HepG2 (cell line): ENCODE results near the gene NFRKB. TPM values are rescaled to one million over a fixed set of nuclear protein-coding genes. Genes with fewer than 3 reads are reported as not detected.

Source experiments
- ATAC-seq: fragments of 200-7000 bp; cut with Tn5 transposase; 3 replicates; pipeline ENCODE4 v1.9.1; 2020; ENCODE audit warnings: mild to moderate bottlenecking, moderate library complexity
- BruUV-seq: library from RNA; stranded (reverse); fragments of 400-500 nt; replicated peaks from 2 replicates; lab custom pipeline; 2021; lab: Mats Ljungman, UMichigan
- CTCF ChIA-PET: fragments of 300-600 bp; formaldehyde crosslinking; extraction: SDS; loops from one replicate; lab custom pipeline; 2021; ENCODE audit warnings: low total read pairs, inconsistent platforms, low intra/inter-chr PET ratio; lab: Yijun Ruan, JAX
- POLR2A ChIA-PET: fragments of 350-600 bp; sonication (Branson Sonifier 250); formaldehyde crosslinking; loops from one replicate; lab custom pipeline; 2020; ENCODE audit warnings: antibody characterized with exemption, inconsistent platforms; lab: Yijun Ruan, JAX
- DNase-seq: peaks from one replicate; pipeline ENCODE4 v3.0.0-alpha.2; 2015; ENCODE audit warnings: low spot score
- FAIRE-seq: peaks from 3 replicates; lab custom pipeline; 2011; peaks lifted over from hg19 to GRCh38; lab: Jason Lieb, UNC
- H2AFZ ChIP-seq: one replicate; pipeline ENCODE4 v1.6.1; 2011; ENCODE audit warnings: low read length, inconsistent platforms
- H3K27ac ChIP-seq: fragments of 300-600 bp; 3 replicates; pipeline ENCODE4 v1.8.0; 2011; ENCODE audit warnings: mixed run types, mild to moderate bottlenecking, mixed read lengths, low read length, inconsistent platforms; ENCODE audit not compliant: insufficient read depth; ENCODE audit errors: extremely low read length
- H3K27me3 ChIP-seq, 2 experiments: fragments of 200-600 bp in 1 of 2; 2 replicates in 1 of 2; 3 replicates in 1 of 2; pipeline versions ENCODE4 v1.6.0 to v1.8.0; 2011; ENCODE audit warnings: low read length in 2 of 2, mild to moderate bottlenecking in 2 of 2, moderate library complexity in 2 of 2, inconsistent platforms in 1 of 2; ENCODE audit not compliant: insufficient read depth in 2 of 2, control insufficient read depth in 1 of 2
- H3K36me3 ChIP-seq, 2 experiments: fragments of 200-600 bp in 1 of 2; replicated peaks in 1 of 2; 2 replicates in 1 of 2; 3 replicates in 1 of 2; pipeline versions ENCODE4 v1.5.1 to v1.8.0; 2011; ENCODE audit warnings: low read length in 2 of 2, inconsistent platforms in 1 of 2; ENCODE audit not compliant: insufficient read depth in 2 of 2, control insufficient read depth in 1 of 2
- H3K4me1 ChIP-seq: 2 replicates; pipeline ENCODE4 v1.5.1; 2012; ENCODE audit warnings: low read length, inconsistent platforms; ENCODE audit not compliant: insufficient read depth
- H3K4me2 ChIP-seq: 2 replicates; pipeline ENCODE4 v1.6.0; 2011; ENCODE audit warnings: low read depth, low read length, inconsistent platforms
- H3K4me3 ChIP-seq, 3 experiments: fragments of 200-600 bp in 1 of 3; sonication (generic), shearing (Covaris generic) in 1 of 3; replicated peaks in 1 of 3; 2 replicates each; pipeline ENCODE4 v1.5.1; 2011 to 2016; ENCODE audit warnings: low read length in 3 of 3, inconsistent platforms in 2 of 3, low read depth in 2 of 3, mild to moderate bottlenecking in 2 of 3, control low read depth in 1 of 3, mixed read lengths in 1 of 3; ENCODE audit not compliant: insufficient read depth in 1 of 3
- H3K79me2 ChIP-seq: one replicate; pipeline ENCODE4 v1.6.1; 2011; ENCODE audit warnings: low read length, inconsistent platforms; ENCODE audit not compliant: insufficient read depth
- H3K9ac ChIP-seq: 2 replicates; pipeline ENCODE4 v1.6.0; 2011; ENCODE audit warnings: mild to moderate bottlenecking, low read depth, low read length, inconsistent platforms; ENCODE audit not compliant: insufficient read depth
- H3K9me3 ChIP-seq: 2 replicates; pipeline ENCODE4 v1.5.1; 2012; ENCODE audit warnings: mild to moderate bottlenecking, low read length
- H4K20me1 ChIP-seq: 2 replicates; pipeline ENCODE4 v1.6.0; 2011; ENCODE audit warnings: inconsistent platforms, mild to moderate bottlenecking, low read length, moderate library complexity; ENCODE audit not compliant: insufficient read depth
- ZKSCAN1 ChIP-seq: fragments of 150-350 bp; IDR thresholded peaks from 2 replicates; pipeline ENCODE4 v1.6.1; 2014; ENCODE audit warnings: low read length
- ZNF543 ChIP-seq: sonication (generic); formaldehyde crosslinking; IDR thresholded peaks from 2 replicates; pipeline ENCODE4 v1.4.0; 2020; ENCODE audit warnings: mild to moderate bottlenecking, missing genetic modification reagents
- ZNF713 ChIP-seq: sonication (generic); formaldehyde crosslinking; IDR thresholded peaks from 2 replicates; pipeline ENCODE4 v1.4.0; 2020; ENCODE audit warnings: mild to moderate bottlenecking, missing genetic modification reagents
- WGBS: methylation state at CpG from one replicate; pipeline ENCODE4 v1.1.6; 2017; ENCODE audit warnings: low lambda C conversion rate; 5-methylcytosine and 5-hydroxymethylcytosine counted together
- in situ Hi-C: cut with HindIII; loops from 2 replicates; pipeline ENCODE4 v1.10.0; 2017; ENCODE audit warnings: low pct_unique_long_range_greater_than_20kb; ENCODE audit not compliant: extremely low pct_ligation_motif_present
- intact Hi-C: fragments of 100-400 bp; cut with micrococcal nuclease; formaldehyde crosslinking; loops from one replicate; pipeline ENCODE4 v1.10.0; 2022; ENCODE audit not compliant: unreplicated experiment
- polyA plus RNA-seq, 8 experiments: library from polyadenylated mRNA; depleted of rRNA in 3 of 8; stranded (reverse) in 7 of 8; unstranded in 1 of 8; fragments of >200 nt; fragmentation: Illumina TruSeq in 4 of 8; extraction: Trizol in 4 of 8; gene quantifications; 2 replicates each; pipeline versions ENCODE4 v1.2.1 to v1.2.3, GENCODE V29; 2011 to 2016; ENCODE audit warnings: low read depth in 4 of 8, missing spikeins in 1 of 8, mixed read lengths in 1 of 8; ENCODE audit not compliant: insufficient read depth in 1 of 8
- total RNA-seq, 5 experiments: library from RNA; depleted of rRNA; stranded (reverse); fragments of >200 nt; fragmentation: Illumina TruSeq; extraction: Trizol; gene quantifications; 2 replicates each; pipeline ENCODE4 v1.2.3, GENCODE V29; 2016; ENCODE audit warnings: low read depth in 1 of 5
- TF ChIP-seq, protein P1 (sequence below): sonication (generic); formaldehyde crosslinking; IDR thresholded peaks from 2 replicates; pipeline ENCODE4 v1.4.0; 2020; ENCODE audit warnings: low read depth, missing genetic modification reagents
- TF ChIP-seq, protein P2 (sequence below): sonication (generic); formaldehyde crosslinking; IDR thresholded peaks from 2 replicates; pipeline ENCODE4 v1.4.0; 2020; ENCODE audit warnings: missing genetic modification reagents

NFRKB gene
- total and polyA plus RNA-seq, 2 of the 13 experiments (the other 11 are each of a cell fraction or from before 2014, with no cell fraction given): 22.9 to 23.7 TPM

DNA sequence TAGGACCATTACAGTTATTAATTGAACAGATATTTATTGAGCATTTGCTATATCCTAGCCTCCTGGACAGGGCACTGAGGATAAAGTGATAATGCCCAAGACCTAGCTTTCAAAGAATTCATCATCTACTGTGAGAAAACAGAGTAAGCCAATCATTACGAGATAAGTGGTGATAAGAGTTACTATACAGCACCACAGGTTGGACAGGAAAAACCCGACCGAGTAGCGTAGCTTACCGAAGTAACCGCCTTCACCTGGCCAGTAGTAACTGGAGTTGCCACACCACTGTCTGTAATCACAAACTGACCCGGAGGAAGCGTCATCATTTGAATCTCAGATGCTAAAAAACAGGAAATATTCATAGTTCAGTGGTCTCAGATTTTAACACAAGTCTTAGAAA is 10.0 kb upstream of the NFRKB start:
- Histone ChIP-seq H3K9me3 (no peaks in the 10 kb centered on the region), H3K27me3 (no peaks in the 10 kb centered on the region), H3K79me2 (no peaks in the 10 kb centered on the region), H3K27ac (no peak overlapping the region), H3K4me2 (no peak overlapping the region), H2AFZ (no peak overlapping the region), H3K4me1 (no peaks in the 10 kb centered on the region), H3K36me3 (peaks cover 12 to 54% of the 10 kb centered on the region in 2 experiments; a peak in 4 of 5 replicates), H3K9ac (no peak overlapping the region), H4K20me1 (no peaks in the 10 kb centered on the region), H3K4me3 (no peak overlapping the region)
- no peak for DNase-seq
- ATAC-seq: no peak
- WGBS: 98% methylated on average over 8 of the region's 8 CpGs
- intact Hi-C loops (no loop called here), in situ Hi-C loops (no loop called here)
- BruUV-seq: no TSS peak
- no peak for TF ChIP-seq ZNF543 (CRISPR knock-in tag)
- TF ChIP-seq, protein P1, sequence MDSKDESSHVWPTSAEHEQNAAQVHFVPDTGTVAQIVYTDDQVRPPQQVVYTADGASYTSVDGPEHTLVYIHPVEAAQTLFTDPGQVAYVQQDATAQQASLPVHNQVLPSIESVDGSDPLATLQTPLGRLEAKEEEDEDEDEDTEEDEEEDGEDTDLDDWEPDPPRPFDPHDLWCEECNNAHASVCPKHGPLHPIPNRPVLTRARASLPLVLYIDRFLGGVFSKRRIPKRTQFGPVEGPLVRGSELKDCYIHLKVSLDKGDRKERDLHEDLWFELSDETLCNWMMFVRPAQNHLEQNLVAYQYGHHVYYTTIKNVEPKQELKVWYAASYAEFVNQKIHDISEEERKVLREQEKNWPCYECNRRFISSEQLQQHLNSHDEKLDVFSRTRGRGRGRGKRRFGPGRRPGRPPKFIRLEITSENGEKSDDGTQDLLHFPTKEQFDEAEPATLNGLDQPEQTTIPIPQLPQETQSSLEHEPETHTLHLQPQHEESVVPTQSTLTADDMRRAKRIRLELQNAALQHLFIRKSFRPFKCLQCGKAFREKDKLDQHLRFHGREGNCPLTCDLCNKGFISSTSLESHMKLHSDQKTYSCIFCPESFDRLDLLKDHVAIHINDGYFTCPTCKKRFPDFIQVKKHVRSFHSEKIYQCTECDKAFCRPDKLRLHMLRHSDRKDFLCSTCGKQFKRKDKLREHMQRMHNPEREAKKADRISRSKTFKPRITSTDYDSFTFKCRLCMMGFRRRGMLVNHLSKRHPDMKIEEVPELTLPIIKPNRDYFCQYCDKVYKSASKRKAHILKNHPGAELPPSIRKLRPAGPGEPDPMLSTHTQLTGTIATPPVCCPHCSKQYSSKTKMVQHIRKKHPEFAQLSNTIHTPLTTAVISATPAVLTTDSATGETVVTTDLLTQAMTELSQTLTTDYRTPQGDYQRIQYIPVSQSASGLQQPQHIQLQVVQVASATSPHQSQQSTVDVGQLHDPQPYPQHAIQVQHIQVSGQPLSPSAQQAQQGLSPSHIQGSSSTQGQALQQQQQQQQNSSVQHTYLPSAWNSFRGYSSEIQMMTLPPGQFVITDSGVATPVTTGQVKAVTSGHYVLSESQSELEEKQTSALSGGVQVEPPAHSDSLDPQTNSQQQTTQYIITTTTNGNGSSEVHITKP (CRISPR knock-in tag): no peak
- TF ChIP-seq ZKSCAN1: no peak
- TF ChIP-seq, protein P2, sequence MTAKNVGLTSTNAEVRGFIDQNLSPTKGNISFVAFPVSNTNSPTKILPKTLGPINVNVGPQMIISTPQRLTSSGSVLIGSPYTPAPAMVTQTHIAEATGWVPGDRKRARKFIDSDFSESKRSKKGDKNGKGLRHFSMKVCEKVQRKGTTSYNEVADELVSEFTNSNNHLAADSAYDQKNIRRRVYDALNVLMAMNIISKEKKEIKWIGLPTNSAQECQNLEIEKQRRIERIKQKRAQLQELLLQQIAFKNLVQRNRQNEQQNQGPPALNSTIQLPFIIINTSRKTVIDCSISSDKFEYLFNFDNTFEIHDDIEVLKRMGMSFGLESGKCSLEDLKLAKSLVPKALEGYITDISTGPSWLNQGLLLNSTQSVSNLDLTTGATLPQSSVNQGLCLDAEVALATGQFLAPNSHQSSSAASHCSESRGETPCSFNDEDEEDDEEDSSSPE (CRISPR knock-in tag): no peak
- no peak for TF ChIP-seq ZNF713 (CRISPR knock-in tag)
- no peak for FAIRE-seq
- POLR2A ChIA-PET: no interaction called here
- CTCF ChIA-PET: no interaction called here
